Lower leg skin (tissue), 3 donors: ENCODE results near the gene ANO2.

Experiments used
- CTCF ChIP-seq, 3 donors: fragments of 450-650 bp; IDR thresholded peaks; one replicate each; pipeline ENCODE4 v1.5.1; 2016; ENCODE audit warnings: antibody characterized with exemption in 3 of 3, mild to moderate bottlenecking in 3 of 3, moderate library complexity in 2 of 3
- POLR2A ChIP-seq, 2 donors: fragments of 450-650 bp; IDR thresholded peaks; one replicate each; pipeline ENCODE4 v1.6.1; 2016 to 2017; ENCODE audit warnings: antibody characterized with exemption in 2 of 2, mild to moderate bottlenecking in 1 of 2, moderate library complexity in 1 of 2

DNA sequence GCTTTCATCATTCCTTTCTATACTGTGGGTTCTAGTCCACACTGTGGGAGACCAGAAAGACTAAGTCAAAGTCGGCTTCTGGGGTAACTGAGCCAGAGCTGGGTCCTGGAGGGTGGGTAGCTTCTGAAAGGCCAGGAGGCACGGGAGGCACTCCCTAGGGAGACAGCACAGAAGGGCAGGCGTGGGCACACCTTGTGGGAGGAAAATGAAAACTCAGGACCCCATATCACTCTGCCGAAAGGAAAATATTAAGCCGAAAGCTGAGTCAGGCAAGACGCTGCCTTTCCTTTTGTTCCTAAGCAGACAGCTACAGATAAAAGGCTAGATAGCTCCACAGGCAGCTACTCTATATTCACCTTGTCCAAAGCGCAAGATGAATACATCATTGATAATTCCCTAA is 20.7 kb downstream of the ANO2 start:
- TF ChIP-seq CTCF (IDR thresholded peaks at IDR 0.05) (no peak), POLR2A (IDR thresholded peaks at IDR 0.05) (no peak)
